GM20431 (cell line): ENCODE measurements around the gene TNNI3K.

Source experiments
- in situ Hi-C: fragments of 300-500 bp; cut with MseI, MboI; formaldehyde crosslinking; loops from one replicate; pipeline ENCODE4 v1.15.0; 2020; ENCODE audit warnings: low sequenced_read_pairs; ENCODE audit not compliant: unreplicated experiment

Gene TNNI3K

GRCh38 chr1:74429580-74429979 lies 194.4 kb downstream of the TNNI3K start:
- in situ Hi-C loops, result no loop called here

- in situ Hi-C loops, result no loop called here
These were observed 195.3 kb downstream of the TNNI3K start for GRCh38 chr1:74430342-74430934.

GRCh38 chr1:74431531-74431930 lies 196.3 kb downstream of the TNNI3K start:
- in situ Hi-C loops, result no loop called here

- in situ Hi-C loops, result no loop called here
These were observed 197.1 kb downstream of the TNNI3K start for GRCh38 chr1:74432325-74432724.

- in situ Hi-C loops, result no loop called here
These were observed 199.1 kb downstream of the TNNI3K start for GRCh38 chr1:74434321-74434720.

GRCh38 chr1:74436078-74436477 lies 200.9 kb downstream of the TNNI3K start:
- in situ Hi-C loops, result no loop called here

- in situ Hi-C loops, result no loop called here
These were observed 201.8 kb downstream of the TNNI3K start for GRCh38 chr1:74437035-74437434.

GRCh38 chr1:74452035-74452434 lies 216.8 kb downstream of the TNNI3K start:
- in situ Hi-C loops, result no loop called here

GRCh38 chr1:74453277-74453676 lies 218.1 kb downstream of the TNNI3K start:
- in situ Hi-C loops, result no loop called here

- in situ Hi-C loops, result no loop called here
These were observed 220.2 kb downstream of the TNNI3K start for GRCh38 chr1:74455390-74455789.

- in situ Hi-C loops, result no loop called here
These were observed 222.1 kb downstream of the TNNI3K start for GRCh38 chr1:74457253-74457652.

- in situ Hi-C loops, result no loop called here
These were observed 228.3 kb downstream of the TNNI3K start for GRCh38 chr1:74463333-74463988.

- in situ Hi-C loops, result no loop called here
These were observed 228.8 kb downstream of the TNNI3K start for GRCh38 chr1:74464037-74464436.

GRCh38 chr1:74465193-74465681 lies 230.1 kb downstream of the TNNI3K start:
- in situ Hi-C loops, result no loop called here

GRCh38 chr1:74467786-74468377 lies 232.7 kb downstream of the TNNI3K start:
- in situ Hi-C loops, result no loop called here

- in situ Hi-C loops, result no loop called here
These were observed 233.9 kb downstream of the TNNI3K start for GRCh38 chr1:74468982-74469603.

GRCh38 chr1:74470251-74470650 lies 235.1 kb downstream of the TNNI3K start:
- in situ Hi-C loops, result no loop called here

GRCh38 chr1:74470936-74471335 lies 235.7 kb downstream of the TNNI3K start:
- in situ Hi-C loops, result no loop called here

GRCh38 chr1:74471470-74471869 lies 236.3 kb downstream of the TNNI3K start:
- in situ Hi-C loops, result no loop called here

- in situ Hi-C loops, result no loop called here
These were observed 239.4 kb downstream of the TNNI3K start for GRCh38 chr1:74474585-74474984.

GRCh38 chr1:74478979-74479378 lies 243.8 kb downstream of the TNNI3K start:
- in situ Hi-C loops, result no loop called here
